ENCODE results near the gene FAM25G. TPM values are rescaled to one million over a fixed set of nuclear protein-coding genes. Genes with fewer than 3 reads are reported as not detected.
"Not testable (repeated sequence)": the region's sequence is repeated elsewhere in the genome, so short reads cannot be mapped to it uniquely, and the experiment has no call there.

The FAM25G gene
- total RNA-seq, 1 experiment from 2014 or later = not detected

- H3K36me3 ChIP-seq; H3K9me3 ChIP-seq (replicated peaks); H3K27me3 ChIP-seq (replicated peaks); H3K4me1 ChIP-seq (replicated peaks); H3K27ac ChIP-seq; DNase-seq (ENCODE audit: low read depth in 1 of 2, low spot score in 2 of 2); H3K4me3 ChIP-seq: not testable (repeated sequence)
Observed at GRCh38 chr10:47475101-47475500, 16.4 kb downstream of the FAM25G start.

DNA sequence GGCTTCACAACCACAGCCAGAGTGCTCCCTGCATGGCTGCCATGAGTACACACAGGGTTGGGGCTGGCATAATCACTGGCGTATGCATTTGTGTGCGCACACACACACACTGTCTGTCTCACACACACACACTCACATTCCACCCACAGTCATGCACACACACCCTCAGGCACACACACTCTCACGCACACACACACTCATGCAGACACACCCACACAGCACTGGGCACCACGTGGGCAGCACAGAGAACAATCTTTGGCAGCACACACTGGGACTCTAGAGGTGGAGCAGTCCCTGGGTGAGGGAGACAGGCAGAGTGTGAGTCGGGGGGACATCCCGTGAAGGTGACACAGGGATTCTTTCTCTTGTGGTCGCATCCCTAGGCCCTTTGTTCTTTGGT, 18.0 kb downstream of the FAM25G start:
- H3K9me3 ChIP-seq (replicated peaks); H3K4me1 ChIP-seq (replicated peaks); H3K27me3 ChIP-seq (replicated peaks); H3K4me3 ChIP-seq; DNase-seq (ENCODE audit: low read depth in 1 of 2, low spot score in 2 of 2); H3K36me3 ChIP-seq; H3K27ac ChIP-seq: not testable (repeated sequence)

- not testable (repeated sequence) for H3K36me3 ChIP-seq; H3K27me3 ChIP-seq (replicated peaks); H3K27ac ChIP-seq; DNase-seq (ENCODE audit: low read depth in 1 of 2, low spot score in 2 of 2); H3K4me1 ChIP-seq (replicated peaks); H3K4me3 ChIP-seq; H3K9me3 ChIP-seq (replicated peaks)
Observed at GRCh38 chr10:47472647-47473046, 18.9 kb downstream of the FAM25G start.

- not testable (repeated sequence) for DNase-seq (ENCODE audit: low read depth in 1 of 2, low spot score in 2 of 2); H3K27ac ChIP-seq; H3K27me3 ChIP-seq (replicated peaks); H3K4me1 ChIP-seq (replicated peaks); H3K4me3 ChIP-seq; H3K36me3 ChIP-seq; H3K9me3 ChIP-seq (replicated peaks)
Observed at GRCh38 chr10:47472072-47472471, 19.4 kb downstream of the FAM25G start.

DNA sequence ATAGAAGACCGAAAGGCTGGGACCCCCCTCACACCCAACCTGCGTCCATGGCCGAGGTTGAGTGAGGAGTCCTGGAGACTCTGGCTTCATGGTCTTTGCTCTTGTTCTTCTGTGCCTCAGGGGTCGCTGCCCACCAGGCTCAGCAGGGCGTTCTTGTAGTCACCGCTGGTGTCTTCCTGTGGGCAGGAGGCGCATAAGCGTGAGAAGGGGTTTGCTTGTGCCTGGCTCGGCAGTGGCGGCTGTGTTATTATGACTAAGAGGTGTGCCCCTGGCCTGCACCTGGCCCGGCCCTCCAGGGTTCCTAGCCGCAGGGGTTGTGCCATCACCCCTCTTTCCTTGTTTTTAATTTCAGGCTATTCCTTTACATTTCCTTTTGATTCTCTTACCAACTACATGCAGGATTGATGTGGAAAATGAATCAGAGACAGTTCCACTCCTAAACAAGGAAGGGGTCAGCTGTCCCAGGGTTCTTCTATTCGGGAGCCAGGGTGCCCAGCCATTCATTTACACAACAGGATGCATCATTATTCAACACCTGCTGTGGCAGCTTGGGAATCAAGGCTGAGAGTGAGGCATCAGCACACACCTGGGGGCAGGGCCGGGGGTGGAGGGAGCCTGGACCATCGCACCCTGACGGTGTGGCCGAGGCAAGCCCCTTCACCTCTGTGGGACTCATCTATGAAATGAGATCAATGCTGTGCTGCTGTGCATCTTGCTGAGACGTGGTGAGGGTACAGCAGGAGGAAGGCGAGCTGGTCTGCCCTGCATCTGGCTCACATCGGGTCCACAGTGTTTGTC, 22.6 kb downstream of the FAM25G start:
- not testable (repeated sequence) for H3K9me3 ChIP-seq (replicated peaks); DNase-seq (ENCODE audit: low read depth in 1 of 2, low spot score in 2 of 2); H3K27me3 ChIP-seq (replicated peaks); H3K4me1 ChIP-seq (replicated peaks); H3K27ac ChIP-seq; H3K4me3 ChIP-seq; H3K36me3 ChIP-seq

- not testable (repeated sequence) for H3K36me3 ChIP-seq; H3K4me1 ChIP-seq (replicated peaks); H3K9me3 ChIP-seq (replicated peaks); DNase-seq (ENCODE audit: low read depth in 1 of 2, low spot score in 2 of 2); H3K27me3 ChIP-seq (replicated peaks); H3K27ac ChIP-seq; H3K4me3 ChIP-seq
Observed at GRCh38 chr10:47467957-47468356, 23.5 kb downstream of the FAM25G start.

- H3K9me3 ChIP-seq (replicated peaks); H3K4me1 ChIP-seq (replicated peaks); H3K4me3 ChIP-seq; H3K27me3 ChIP-seq (replicated peaks); H3K36me3 ChIP-seq; H3K27ac ChIP-seq: not testable (repeated sequence)
- DNase-seq (ENCODE audit: low read depth in 1 of 2, low spot score in 2 of 2) = peak in 1 of 2 experiments; percentile 34
Observed at GRCh38 chr10:47467458-47467857, 24.0 kb downstream of the FAM25G start.

GRCh38 chr10:47465216-47465917, 26.1 kb downstream of the FAM25G start:
- not testable (repeated sequence) for DNase-seq (ENCODE audit: low read depth in 1 of 2, low spot score in 2 of 2); H3K9me3 ChIP-seq (replicated peaks); H3K27ac ChIP-seq; H3K36me3 ChIP-seq; H3K27me3 ChIP-seq (replicated peaks); H3K4me1 ChIP-seq (replicated peaks); H3K4me3 ChIP-seq

- peaks cover 13% of the 10 kb centered on the region for H3K4me1 ChIP-seq (replicated peaks)
- H3K27me3 ChIP-seq (replicated peaks); H3K36me3 ChIP-seq; DNase-seq (ENCODE audit: low read depth in 1 of 2, low spot score in 2 of 2); H3K27ac ChIP-seq; H3K9me3 ChIP-seq (replicated peaks); H3K4me3 ChIP-seq: not testable (repeated sequence)
Observed at GRCh38 chr10:47462577-47463358, 28.7 kb downstream of the FAM25G start.

- H3K36me3 ChIP-seq; H3K27me3 ChIP-seq (replicated peaks); H3K27ac ChIP-seq; H3K4me3 ChIP-seq; H3K9me3 ChIP-seq (replicated peaks): not testable (repeated sequence)
- peaks cover 22% of the 10 kb centered on the region for H3K4me1 ChIP-seq (replicated peaks)
- DNase-seq (ENCODE audit: low read depth in 1 of 2, low spot score in 2 of 2) = peak; percentile 77 to 85
Observed at GRCh38 chr10:47461261-47461687, 30.2 kb downstream of the FAM25G start.

- no peaks in the 10 kb centered on the region for H3K9me3 ChIP-seq (replicated peaks)
- no peaks in the 10 kb centered on the region for H3K36me3 ChIP-seq
- H3K4me1 ChIP-seq (replicated peaks) = peaks cover 35% of the 10 kb centered on the region
- no peaks in the 10 kb centered on the region for H3K27me3 ChIP-seq (replicated peaks)
- peak overlapping the region; percentile 58 for H3K27ac ChIP-seq
- H3K4me3 ChIP-seq = no peak overlapping the region
- DNase-seq (ENCODE audit: low read depth in 1 of 2, low spot score in 2 of 2) = peak in 1 of 2 experiments; percentile 59
Observed at GRCh38 chr10:47458466-47459154, 32.9 kb downstream of the FAM25G start.

GRCh38 chr10:47457826-47458225, 33.7 kb downstream of the FAM25G start:
- Histone ChIP-seq H3K36me3 (no peaks in the 10 kb centered on the region), H3K27ac (no peak overlapping the region), H3K4me3 (no peak overlapping the region), H3K4me1 (replicated peaks) (peaks cover 35% of the 10 kb centered on the region), H3K27me3 (replicated peaks) (no peaks in the 10 kb centered on the region), H3K9me3 (replicated peaks) (no peaks in the 10 kb centered on the region)
- no peak for DNase-seq (ENCODE audit: low read depth in 1 of 2, low spot score in 2 of 2)

DNA sequence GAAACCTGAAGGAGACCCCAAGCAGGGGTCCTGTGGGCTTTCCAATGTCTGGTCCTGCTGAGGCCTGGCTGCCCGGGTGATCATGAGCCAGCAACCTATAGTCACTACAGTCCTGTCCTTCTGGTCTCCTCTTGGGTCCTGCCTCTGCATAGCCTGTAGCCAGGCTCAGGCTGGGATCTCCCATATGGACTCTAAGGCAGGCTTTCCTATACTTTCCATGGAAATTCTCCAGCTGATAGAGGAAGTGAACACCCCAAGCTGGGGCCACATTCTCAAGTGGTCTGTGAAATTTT, 34.0 kb downstream of the FAM25G start:
- DNase-seq (ENCODE audit: low read depth in 1 of 2, low spot score in 2 of 2) = no peak
- H3K4me1 ChIP-seq (replicated peaks) = peaks cover 35% of the 10 kb centered on the region
- no peaks in the 10 kb centered on the region for H3K27me3 ChIP-seq (replicated peaks)
- H3K36me3 ChIP-seq = no peaks in the 10 kb centered on the region
- H3K4me3 ChIP-seq = no peak overlapping the region
- H3K9me3 ChIP-seq (replicated peaks) = no peaks in the 10 kb centered on the region
- no peak overlapping the region for H3K27ac ChIP-seq
